Natural killer cell (primary cell): ENCODE results near the gene ACTR6. TPM values are rescaled to one million over a fixed set of nuclear protein-coding genes. Genes with fewer than 3 reads are reported as not detected.

ENCODE experiments used
- ATAC-seq, 3 donors: fragments of 150-1000 bp in 2 of 3; fragments of 200-7000 bp in 1 of 3; cut with Tn5 transposase; 1 replicate in 1 of 3; 2 replicates in 2 of 3; pipeline ENCODE4 v1.10.0; 2021; ENCODE audit warnings: mild to moderate bottlenecking in 2 of 3, moderate library complexity in 2 of 3
- DNase-seq, 2 donors: peaks; one replicate each; pipeline versions ENCODE4 v3.0.0 to v3.0.0-alpha.2; 2013 to 2021; ENCODE audit warnings: mixed read lengths in 1 of 2
- H3K27ac ChIP-seq: one replicate; pipeline ENCODE4 v1.5.1; 2013; ENCODE audit warnings: mild to moderate bottlenecking, low read length
- H3K27me3 ChIP-seq: one replicate; pipeline ENCODE4 v1.6.1; 2013; ENCODE audit warnings: low read length; ENCODE audit not compliant: control insufficient read depth, insufficient read depth
- H3K36me3 ChIP-seq: one replicate; pipeline ENCODE4 v1.6.1; 2013; ENCODE audit warnings: low read length; ENCODE audit not compliant: control insufficient read depth, insufficient read depth
- H3K4me1 ChIP-seq: one replicate; pipeline ENCODE4 v1.6.1; 2013; ENCODE audit warnings: low read length; ENCODE audit not compliant: control insufficient read depth, insufficient read depth
- H3K4me3 ChIP-seq: one replicate; pipeline ENCODE4 v1.5.1; 2013; ENCODE audit warnings: low read length
- H3K9me3 ChIP-seq: one replicate; pipeline ENCODE4 v1.6.1; 2013; ENCODE audit warnings: low read length; ENCODE audit not compliant: control insufficient read depth, insufficient read depth
- H3K27ac Mint-ChIP-seq, 2 donors: one replicate each; pipeline ENCODE4 v1.8.0; 2022; ENCODE audit warnings: mild to moderate bottlenecking in 2 of 2, mixed read lengths in 2 of 2, moderate library complexity in 1 of 2
- H3K27me3 Mint-ChIP-seq, 2 donors: one replicate each; pipeline ENCODE4 v1.8.0; 2022; ENCODE audit warnings: low read depth in 2 of 2, mixed read lengths in 2 of 2
- H3K36me3 Mint-ChIP-seq: one replicate; pipeline ENCODE4 v1.8.0; 2022; ENCODE audit warnings: mixed read lengths
- H3K4me1 Mint-ChIP-seq, 2 donors: one replicate each; pipeline ENCODE4 v1.8.0; 2022; ENCODE audit warnings: mixed read lengths in 2 of 2
- H3K4me3 Mint-ChIP-seq: one replicate; pipeline ENCODE4 v1.8.0; 2022; ENCODE audit warnings: mild to moderate bottlenecking, moderate library complexity, mixed read lengths
- H3K9me3 Mint-ChIP-seq, 2 donors: one replicate each; pipeline ENCODE4 v1.8.0; 2022; ENCODE audit warnings: mixed read lengths in 2 of 2
- CTCF ChIP-seq: fragments of 200-600 bp; IDR thresholded peaks from one replicate; pipeline ENCODE4 v1.8.0; 2022; ENCODE audit warnings: antibody characterized with exemption
- WGBS: methylation state at CpG from one replicate; pipeline ENCODE4 v1.1.7; 2013; ENCODE audit warnings: missing lambda C conversion rate; ENCODE audit not compliant: insufficient coverage; 5-methylcytosine and 5-hydroxymethylcytosine counted together
- intact Hi-C: fragments of 100-400 bp; cut with micrococcal nuclease; formaldehyde crosslinking; loops from one replicate; pipeline ENCODE4 v1.14.2; 2022
- total RNA-seq, 4 donors: library from RNA; stranded (reverse); fragments of 120-200 nt in 1 of 4; gene quantifications; one replicate each; pipeline versions ENCODE4 v1.2.3 to v1.2.4, GENCODE V29; 2013 to 2022

Gene ACTR6
- total RNA-seq, 3 donors from 2014 or later (not counting 1 experiment from before 2014, with no cell fraction given) = 20.4 to 27.5 (median 20.8) TPM

GRCh38 chr12:100249941-100250340 is 49.3 kb downstream of the ACTR6 start:
- TF ChIP-seq CTCF = no peak
- no peaks in the 10 kb centered on the region for H3K9me3 ChIP-seq
- no peak overlapping the region for H3K27ac ChIP-seq
- Mint-ChIP-seq H3K27me3 (peaks cover 0 to 2% of the 10 kb centered on the region in 2 donors), H3K27ac (no peak overlapping the region), H3K4me1 (no peaks in the 10 kb centered on the region), H3K36me3 (no peaks in the 10 kb centered on the region), H3K9me3 (no peaks in the 10 kb centered on the region), H3K4me3 (no peak overlapping the region)
- no peak overlapping the region for H3K4me3 ChIP-seq
- DNase-seq (no peak), ATAC-seq (no peak)
- intact Hi-C loops = no loop called here
- no peaks in the 10 kb centered on the region for H3K27me3 ChIP-seq
- H3K36me3 ChIP-seq = no peaks in the 10 kb centered on the region
- H3K4me1 ChIP-seq = no peaks in the 10 kb centered on the region
- 77% methylated on average over 7 of the region's 7 CpGs for WGBS

DNA sequence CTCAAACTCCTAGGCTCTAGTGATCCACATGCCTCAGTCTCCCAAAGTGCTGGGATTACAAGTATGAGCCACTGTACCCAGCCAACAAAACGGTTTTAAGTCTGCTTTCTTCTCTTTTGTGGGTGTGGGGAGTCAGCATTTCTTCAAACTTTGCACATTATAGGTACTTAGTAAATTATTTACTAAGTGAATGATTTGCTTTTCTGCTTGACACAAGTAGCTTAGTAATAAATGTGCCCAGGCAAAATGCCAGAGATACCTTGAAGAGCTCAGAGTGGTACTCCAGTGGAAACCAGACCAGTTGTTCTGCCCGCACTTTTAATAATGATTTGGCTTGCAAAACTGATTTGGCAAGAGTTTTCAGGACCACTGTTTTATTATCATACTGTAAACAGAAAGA is 51.3 kb downstream of the ACTR6 start:
- Histone ChIP-seq H3K4me3 (no peak overlapping the region), H3K9me3 (no peaks in the 10 kb centered on the region), H3K27me3 (no peaks in the 10 kb centered on the region), H3K4me1 (no peaks in the 10 kb centered on the region), H3K36me3 (no peaks in the 10 kb centered on the region), H3K27ac (no peak overlapping the region)
- no peak overlapping the region for H3K27ac Mint-ChIP-seq
- intact Hi-C loops = no loop called here
- H3K9me3 Mint-ChIP-seq = no peaks in the 10 kb centered on the region
- H3K27me3 Mint-ChIP-seq = peaks cover 0 to 2% of the 10 kb centered on the region in 2 donors
- no peaks in the 10 kb centered on the region for H3K36me3 Mint-ChIP-seq
- ATAC-seq (no peak), DNase-seq (no peak)
- no peaks in the 10 kb centered on the region for H3K4me1 Mint-ChIP-seq
- H3K4me3 Mint-ChIP-seq = no peak overlapping the region
- WGBS = 92% methylated on average over 2 of the region's 2 CpGs
- TF ChIP-seq CTCF = no peak

DNA sequence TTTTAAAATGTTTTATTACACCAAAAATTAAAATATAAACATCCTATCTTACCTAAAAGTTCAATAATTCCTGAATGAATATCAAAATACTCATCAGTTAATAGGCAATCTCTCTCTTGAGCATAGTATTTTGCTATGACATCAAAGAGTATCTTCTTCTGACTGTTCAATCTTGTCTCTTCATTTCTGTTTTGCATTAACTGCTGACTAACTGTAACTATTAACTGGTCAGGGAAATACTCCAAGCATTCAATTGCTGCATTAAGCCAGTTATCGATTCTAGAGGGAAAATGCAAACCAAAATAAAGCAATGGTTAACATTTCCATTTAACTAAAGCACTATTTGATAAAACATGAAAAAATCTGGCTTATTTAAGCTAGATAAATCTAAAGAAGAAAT is 52.8 kb downstream of the ACTR6 start:
- Histone ChIP-seq H3K27me3 (no peaks in the 10 kb centered on the region), H3K36me3 (no peaks in the 10 kb centered on the region), H3K27ac (no peak overlapping the region), H3K9me3 (no peaks in the 10 kb centered on the region), H3K4me1 (no peaks in the 10 kb centered on the region), H3K4me3 (no peak overlapping the region)
- Mint-ChIP-seq H3K36me3 (no peaks in the 10 kb centered on the region), H3K4me3 (no peak overlapping the region), H3K27ac (no peak overlapping the region), H3K27me3 (peaks cover 0 to under 1% of the 10 kb centered on the region in 2 donors), H3K9me3 (no peaks in the 10 kb centered on the region), H3K4me1 (no peaks in the 10 kb centered on the region)
- no CpG with 5 or more reads among the region's 1 CpG for WGBS
- no peak for TF ChIP-seq CTCF
- ATAC-seq (no peak), DNase-seq (no peak)
- intact Hi-C loops = no loop called here

DNA sequence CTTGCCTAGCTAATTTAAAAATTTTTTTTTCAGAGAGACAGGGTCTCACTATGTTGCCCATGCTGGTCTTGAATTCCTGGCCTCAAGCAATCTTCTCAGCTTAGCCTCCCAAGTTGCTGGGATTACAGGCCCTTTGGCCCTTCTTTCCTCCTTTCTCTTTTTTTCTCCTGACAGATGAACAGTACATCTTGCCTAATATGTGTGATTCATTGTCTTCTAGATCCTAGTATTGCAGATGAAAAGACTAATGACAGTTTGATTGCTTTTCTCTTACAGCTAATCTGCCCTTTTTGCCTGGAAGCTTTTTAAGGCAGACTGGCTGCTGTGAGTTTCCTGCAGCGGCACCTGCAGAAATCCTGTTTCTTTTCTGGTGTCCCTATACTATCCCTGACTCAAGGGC is 54.3 kb downstream of the ACTR6 start:
- Mint-ChIP-seq H3K9me3 (no peaks in the 10 kb centered on the region), H3K4me1 (no peaks in the 10 kb centered on the region), H3K4me3 (no peak overlapping the region), H3K27me3 (no peaks in the 10 kb centered on the region), H3K36me3 (no peaks in the 10 kb centered on the region), H3K27ac (no peak overlapping the region)
- H3K27me3 ChIP-seq = no peaks in the 10 kb centered on the region
- DNase-seq (no peak), ATAC-seq (no peak)
- intact Hi-C loops = no loop called here
- no peak overlapping the region for H3K27ac ChIP-seq
- H3K36me3 ChIP-seq = no peaks in the 10 kb centered on the region
- WGBS = 96% methylated on average over 1 of the region's 1 CpG
- TF ChIP-seq CTCF = no peak
- H3K4me1 ChIP-seq = no peaks in the 10 kb centered on the region
- no peaks in the 10 kb centered on the region for H3K9me3 ChIP-seq
- H3K4me3 ChIP-seq = no peak overlapping the region
